H1 (cell line): ENCODE data around the gene TTI1. TPM values are rescaled to one million over a fixed set of nuclear protein-coding genes. Genes with fewer than 3 reads are reported as not detected.
A peak's percentile ranks its signal among the peaks of the same experiment; 100 is the strongest.

Experiments
- CTCF ChIA-PET: fragments of 300-600 bp; sonication (Branson Sonifier 250); formaldehyde crosslinking; loops from one replicate; lab custom pipeline; 2021; ENCODE audit not compliant: partially characterized antibody; lab: Charles Lee
- POLR2A ChIA-PET: fragments of 300-600 bp; sonication (Branson Sonifier 250); formaldehyde crosslinking; loops from one replicate; lab custom pipeline; 2021; ENCODE audit warnings: inconsistent platforms; ENCODE audit not compliant: partially characterized antibody; lab: Charles Lee
- DNase-seq, 2 experiments: peaks; one replicate each; pipeline versions ENCODE4 v3.0.0 to v3.0.0-alpha.2; 2010 to 2022; ENCODE audit warnings: low spot score in 2 of 2, low read depth in 1 of 2, mixed read lengths in 1 of 2
- FAIRE-seq: peaks from 2 replicates; lab custom pipeline; 2011; peaks lifted over from hg19 to GRCh38; lab: Jason Lieb, UNC
- H2AFZ ChIP-seq: 2 replicates; pipeline ENCODE4 v1.8.1; 2012; ENCODE audit warnings: low read length, inconsistent platforms
- H2AK5ac ChIP-seq: 2 replicates; pipeline ENCODE4 v1.6.1; 2013; ENCODE audit warnings: low read depth, low read length
- H2BK120ac ChIP-seq: replicated peaks from 2 replicates; pipeline ENCODE3; 2013; ENCODE audit warnings: low read depth, low read length, inconsistent platforms
- H2BK12ac ChIP-seq: 2 replicates; pipeline ENCODE4 v1.6.1; 2013; ENCODE audit warnings: low read depth, low read length
- H2BK15ac ChIP-seq: 2 replicates; pipeline ENCODE4 v1.6.1; 2013; ENCODE audit warnings: low read length
- H2BK20ac ChIP-seq: 2 replicates; pipeline ENCODE4 v1.6.1; 2013; ENCODE audit warnings: low read length
- H2BK5ac ChIP-seq: 2 replicates; pipeline ENCODE4 v1.6.1; 2013; ENCODE audit warnings: low read depth, low read length
- H3K14ac ChIP-seq: 2 replicates; pipeline ENCODE4 v1.6.1; 2013; ENCODE audit warnings: inconsistent platforms; ENCODE audit not compliant: insufficient read length
- H3K18ac ChIP-seq: 2 replicates; pipeline ENCODE4 v1.6.1; 2013; ENCODE audit warnings: low read length; ENCODE audit errors: extremely low read depth
- H3K23ac ChIP-seq: 2 replicates; pipeline ENCODE4 v1.6.1; 2013; ENCODE audit warnings: inconsistent platforms; ENCODE audit not compliant: insufficient read length
- H3K23me2 ChIP-seq: 2 replicates; pipeline ENCODE4 v1.6.1; 2013; ENCODE audit warnings: low read depth, low read length
- H3K27ac ChIP-seq: 2 replicates; pipeline ENCODE4 v1.6.1; 2011; ENCODE audit warnings: low read depth, low read length, inconsistent platforms
- H3K27me3 ChIP-seq, 4 experiments: replicated peaks in 1 of 4; 1 replicate in 1 of 4; 2 replicates in 3 of 4; pipeline versions ENCODE4 v1.6.1 to v1.8.1; 2011 to 2013; ENCODE audit warnings: low read length in 3 of 4, mild to moderate bottlenecking in 3 of 4, inconsistent platforms in 2 of 4, mixed read lengths in 2 of 4, moderate library complexity in 1 of 4; ENCODE audit not compliant: control insufficient read depth in 3 of 4, insufficient read depth in 3 of 4; ENCODE audit errors: extremely low read depth in 1 of 4
- H3K36me3 ChIP-seq, 4 experiments: 2 replicates each; pipeline versions ENCODE4 v1.6.1 to v1.8.1; 2011 to 2013; ENCODE audit warnings: mild to moderate bottlenecking in 4 of 4, low read length in 3 of 4, moderate library complexity in 2 of 4, control low read depth in 1 of 4, inconsistent platforms in 1 of 4; ENCODE audit not compliant: insufficient read depth in 4 of 4, control insufficient read depth in 2 of 4
- H3K4ac ChIP-seq: replicated peaks from 2 replicates; pipeline ENCODE3; 2013; ENCODE audit warnings: low read length, low read depth, mixed read lengths, inconsistent platforms; ENCODE audit not compliant: insufficient read length
- H3K4me1 ChIP-seq, 4 experiments: replicated peaks in 1 of 4; 1 replicate in 1 of 4; 2 replicates in 3 of 4; pipeline versions ENCODE4 v1.6.1 to v1.8.1; 2011 to 2013; ENCODE audit warnings: low read length in 3 of 4, inconsistent platforms in 2 of 4, mixed read lengths in 1 of 4; ENCODE audit not compliant: insufficient read depth in 4 of 4, control insufficient read depth in 3 of 4
- H3K4me2 ChIP-seq, 2 experiments: 2 replicates each; pipeline versions ENCODE4 v1.6.1 to v1.8.1; 2011 to 2013; ENCODE audit warnings: low read depth in 2 of 2, low read length in 2 of 2, control low read depth in 1 of 2, inconsistent platforms in 1 of 2, mild to moderate bottlenecking in 1 of 2; ENCODE audit not compliant: insufficient read depth in 1 of 2
- H3K4me3 ChIP-seq, 4 experiments: fragments of 200-600, 300-600 bp in 1 of 4; sonication (generic), shearing (Covaris generic), sonication (Bioruptor Twin) in 1 of 4; 2 replicates each; pipeline versions ENCODE4 v1.5.1 to v1.8.1; 2011 to 2016; ENCODE audit warnings: low read length in 4 of 4, low read depth in 3 of 4, control low read depth in 2 of 4, inconsistent platforms in 2 of 4, mild to moderate bottlenecking in 2 of 4, mixed read lengths in 1 of 4, moderate library complexity in 1 of 4; ENCODE audit not compliant: insufficient read depth in 2 of 4; ENCODE audit errors: extremely low read depth in 1 of 4
- H3K56ac ChIP-seq: replicated peaks from 2 replicates; pipeline ENCODE3; 2013; ENCODE audit warnings: low read depth, mild to moderate bottlenecking, mixed read lengths, low read length, inconsistent platforms; ENCODE audit not compliant: insufficient read length
- H3K79me1 ChIP-seq: 2 replicates; pipeline ENCODE4 v1.6.1; 2013; ENCODE audit warnings: low read depth, low read length, control low read depth
- H3K79me2 ChIP-seq, 2 experiments: 2 replicates each; pipeline versions ENCODE4 v1.6.1 to v1.8.1; 2012 to 2013; ENCODE audit warnings: low read length in 2 of 2, mild to moderate bottlenecking in 2 of 2, inconsistent platforms in 1 of 2; ENCODE audit not compliant: insufficient read depth in 2 of 2, control insufficient read depth in 1 of 2
- H3K9ac ChIP-seq, 4 experiments: replicated peaks in 1 of 4; 1 replicate in 1 of 4; 2 replicates in 3 of 4; pipeline versions ENCODE4 v1.6.1 to v1.8.1; 2011 to 2013; ENCODE audit warnings: low read depth in 3 of 4, low read length in 3 of 4, control low read depth in 2 of 4, mild to moderate bottlenecking in 2 of 4, moderate library complexity in 2 of 4, inconsistent platforms in 1 of 4; ENCODE audit errors: extremely low read depth in 1 of 4
- H3K9me3 ChIP-seq, 2 experiments: 2 replicates each; pipeline versions ENCODE4 v1.6.1 to v1.8.1; 2012 to 2013; ENCODE audit warnings: mild to moderate bottlenecking in 2 of 2, moderate library complexity in 2 of 2, control low read depth in 1 of 2, inconsistent platforms in 1 of 2, low read depth in 1 of 2, low read length in 1 of 2, mixed read lengths in 1 of 2; ENCODE audit not compliant: insufficient read depth in 2 of 2
- H4K20me1 ChIP-seq, 2 experiments: replicated peaks in 1 of 2; 2 replicates each; pipeline versions ENCODE3 to v1.8.1; 2011 to 2013; ENCODE audit warnings: inconsistent platforms in 2 of 2, low read length in 2 of 2, mild to moderate bottlenecking in 1 of 2; ENCODE audit not compliant: insufficient read depth in 2 of 2, control insufficient read depth in 1 of 2
- H4K5ac ChIP-seq: 2 replicates; pipeline ENCODE4 v1.6.1; 2013; ENCODE audit warnings: low read length, low read depth, mixed read lengths, inconsistent platforms; ENCODE audit not compliant: insufficient read length
- H4K8ac ChIP-seq: 2 replicates; pipeline ENCODE4 v1.8.0; 2013; ENCODE audit warnings: mild to moderate bottlenecking, moderate library complexity, low read length, inconsistent platforms; ENCODE audit not compliant: insufficient read depth; ENCODE audit errors: extremely low read depth
- H4K91ac ChIP-seq: replicated peaks from 2 replicates; pipeline ENCODE3; 2013; ENCODE audit warnings: low read length, mixed read lengths, inconsistent platforms; ENCODE audit not compliant: insufficient read length
- BRCA1 ChIP-seq: IDR thresholded peaks from 2 replicates; pipeline ENCODE4 v1.6.1; 2012; ENCODE audit warnings: low read depth, low read length, improper control_type of control experiment
- POLR2AphosphoS5 ChIP-seq: IDR thresholded peaks from 2 replicates; pipeline ENCODE4 v1.6.1; 2011; ENCODE audit warnings: low read depth, low read length
- TAF1 ChIP-seq: IDR thresholded peaks from 2 replicates; pipeline ENCODE4 v1.6.1; 2011; ENCODE audit warnings: mild to moderate bottlenecking, low read depth, low read length
- TCF12 ChIP-seq: IDR thresholded peaks from 2 replicates; pipeline ENCODE4 v1.6.1; 2011; ENCODE audit warnings: low read depth, mild to moderate bottlenecking, low read length
- WGBS, 2 experiments: shearing (Covaris generic) in 1 of 2; methylation state at CpG; one replicate each; pipeline versions ENCODE4 v1.1.6 to v1.1.7; 2013 to 2015; ENCODE audit warnings: low lambda C conversion rate in 2 of 2, mixed read lengths in 2 of 2, inconsistent platforms in 1 of 2, low coverage in 1 of 2, missing lambda C conversion rate in 1 of 2; ENCODE audit not compliant: insufficient replicate concordance in 2 of 2, insufficient coverage in 1 of 2, insufficient read length in 1 of 2; ENCODE audit errors: extremely low coverage in 1 of 2, missing lambda C conversion rate in 1 of 2; 5-methylcytosine and 5-hydroxymethylcytosine counted together
- polyA plus RNA-seq, 7 experiments: library from polyadenylated mRNA; depleted of rRNA in 3 of 7; stranded (reverse) in 5 of 7; unstranded in 2 of 7; fragments of >200 nt in 5 of 7; fragments of 200-250 nt in 2 of 7; gene quantifications; 1 replicate in 5 of 7; 2 replicates in 1 of 7; 4 replicates in 1 of 7; pipeline versions ENCODE4 v1.2.1 to v1.2.3, GENCODE V29; 2011 to 2013; ENCODE audit warnings: missing spikeins in 2 of 7, mixed read lengths in 2 of 7
- total RNA-seq: library from RNA; stranded (reverse); fragmentation: NEBNext Ultra II Directional; extraction: Animal tissue kit (Norgen Biotek cat#: 25700); gene quantifications from 2 replicates; pipeline ENCODE4 v1.2.1, GENCODE V29; 2021

Gene TTI1
- total and polyA plus RNA-seq, 2 of the 8 experiments (the other 6 are each of a cell fraction or from before 2014, with no cell fraction given) = 34.1 to 47.0 TPM

GRCh38 chr20:37946946-37947345 lies 86.3 kb downstream of the TTI1 start:
- H3K14ac ChIP-seq = no peak overlapping the region
- ChIA-PET POLR2A (no interaction called here), CTCF (no interaction called here)
- H3K79me1 ChIP-seq = no peaks in the 10 kb centered on the region
- no peak overlapping the region for H3K9ac ChIP-seq
- H3K23ac ChIP-seq = no peak overlapping the region
- H3K9me3 ChIP-seq = no peaks in the 10 kb centered on the region
- H4K20me1 ChIP-seq = peaks cover 0 to 1% of the 10 kb centered on the region in 2 experiments
- no peak overlapping the region for H2AFZ ChIP-seq
- H3K4me2 ChIP-seq = no peak overlapping the region
- H4K5ac ChIP-seq = no peak overlapping the region
- DNase-seq = peak in 1 of 2 experiments; percentile 10
- H4K8ac ChIP-seq = no peak overlapping the region
- H2BK120ac ChIP-seq = no peak overlapping the region
- H3K27ac ChIP-seq = no peak overlapping the region
- FAIRE-seq = no peak
- no peak overlapping the region for H3K56ac ChIP-seq
- H3K18ac ChIP-seq = no peak overlapping the region
- no peak overlapping the region for H2BK15ac ChIP-seq
- H3K27me3 ChIP-seq = no peaks in the 10 kb centered on the region
- H3K4me1 ChIP-seq = no peaks in the 10 kb centered on the region
- no peaks in the 10 kb centered on the region; the same call in 1 of the 2 replicates for H3K23me2 ChIP-seq
- no peak overlapping the region for H2AK5ac ChIP-seq
- H3K4ac ChIP-seq = no peak overlapping the region
- no peak overlapping the region for H2BK5ac ChIP-seq
- WGBS, 2 experiments = 88% methylated on average over 5 of the region's 5 CpGs; no CpG with 5 or more reads in 1 of the 2 experiments
- H3K4me3 ChIP-seq = no peak overlapping the region
- no peak for TF ChIP-seq BRCA1
- no peak for TF ChIP-seq TCF12
- no peak for TF ChIP-seq TAF1
- TF ChIP-seq POLR2AphosphoS5 = no peak
- H4K91ac ChIP-seq = no peak overlapping the region
- H2BK12ac ChIP-seq = no peak overlapping the region
- no peak overlapping the region for H2BK20ac ChIP-seq
- no peaks in the 10 kb centered on the region for H3K79me2 ChIP-seq
- H3K36me3 ChIP-seq = no peaks in the 10 kb centered on the region
